Ovary (tissue), 3 donors: ENCODE measurements around the gene RPS23.

ENCODE experiments used
- POLR2A ChIP-seq: fragments of 450-650 bp; IDR thresholded peaks from one replicate; pipeline ENCODE4 v1.6.1; 2017; ENCODE audit warnings: antibody characterized with exemption, mild to moderate bottlenecking, moderate library complexity
- TF ChIP-seq, protein P1 (sequence below), 3 donors: fragments of 450-650 bp in 2 of 3; fragments of 200-600 bp in 1 of 3; IDR thresholded peaks; one replicate each; pipeline versions ENCODE4 v1.5.1 to v1.8.0; 2016 to 2022; ENCODE audit warnings: antibody characterized with exemption in 3 of 3, mild to moderate bottlenecking in 1 of 3
- donor health status: DM: no; HTN: no; CAD: no.

DNA sequence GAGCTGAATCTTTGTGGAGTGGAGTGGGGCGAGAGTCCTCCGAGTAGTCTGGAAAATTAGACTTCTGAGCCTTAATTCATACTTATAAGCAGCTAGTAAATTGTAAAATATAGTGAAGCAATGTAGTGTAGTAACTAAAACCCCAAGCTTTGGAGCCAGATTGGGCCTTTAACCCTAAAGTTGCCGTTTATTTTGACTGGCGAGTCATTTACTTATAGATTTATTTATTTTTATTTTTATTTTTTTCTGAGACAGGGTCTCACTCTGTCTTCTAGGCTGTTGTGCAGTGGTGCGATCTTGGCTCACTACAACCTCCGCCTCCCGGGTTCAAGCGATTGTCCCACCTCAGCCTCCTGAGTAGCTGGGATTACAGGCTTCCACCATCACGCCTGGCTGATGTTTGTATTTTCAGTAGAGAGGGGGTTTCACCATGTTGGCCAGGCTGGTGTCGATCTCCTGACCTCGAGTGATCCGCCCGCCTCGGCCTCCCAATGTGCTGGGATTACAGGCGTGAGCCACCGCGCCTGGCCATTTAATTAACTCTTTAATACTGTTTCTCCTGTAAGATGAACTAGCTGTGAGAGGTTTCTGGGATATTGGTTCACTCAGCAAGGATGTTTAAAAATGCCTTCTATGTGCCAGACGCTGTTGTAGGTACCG is 687 bp upstream of the RPS23 start:
- TF ChIP-seq, protein P1, sequence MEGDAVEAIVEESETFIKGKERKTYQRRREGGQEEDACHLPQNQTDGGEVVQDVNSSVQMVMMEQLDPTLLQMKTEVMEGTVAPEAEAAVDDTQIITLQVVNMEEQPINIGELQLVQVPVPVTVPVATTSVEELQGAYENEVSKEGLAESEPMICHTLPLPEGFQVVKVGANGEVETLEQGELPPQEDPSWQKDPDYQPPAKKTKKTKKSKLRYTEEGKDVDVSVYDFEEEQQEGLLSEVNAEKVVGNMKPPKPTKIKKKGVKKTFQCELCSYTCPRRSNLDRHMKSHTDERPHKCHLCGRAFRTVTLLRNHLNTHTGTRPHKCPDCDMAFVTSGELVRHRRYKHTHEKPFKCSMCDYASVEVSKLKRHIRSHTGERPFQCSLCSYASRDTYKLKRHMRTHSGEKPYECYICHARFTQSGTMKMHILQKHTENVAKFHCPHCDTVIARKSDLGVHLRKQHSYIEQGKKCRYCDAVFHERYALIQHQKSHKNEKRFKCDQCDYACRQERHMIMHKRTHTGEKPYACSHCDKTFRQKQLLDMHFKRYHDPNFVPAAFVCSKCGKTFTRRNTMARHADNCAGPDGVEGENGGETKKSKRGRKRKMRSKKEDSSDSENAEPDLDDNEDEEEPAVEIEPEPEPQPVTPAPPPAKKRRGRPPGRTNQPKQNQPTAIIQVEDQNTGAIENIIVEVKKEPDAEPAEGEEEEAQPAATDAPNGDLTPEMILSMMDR (IDR thresholded peaks at IDR 0.05) = no peak
- peak; percentile 28 for TF ChIP-seq POLR2A
